Ishikawa (cell line): ENCODE data around the gene HP.

Source experiments
- RAD21 ChIP-seq: IDR thresholded peaks from 2 replicates; pipeline ENCODE4 v1.6.1; 2012; ENCODE audit warnings: low read depth
- REST ChIP-seq: IDR thresholded peaks from 2 replicates; pipeline ENCODE4 v1.6.1; 2012; ENCODE audit warnings: low read depth, mild to moderate bottlenecking
- YY1 ChIP-seq: IDR thresholded peaks from 2 replicates; pipeline ENCODE4 v1.6.1; 2012; ENCODE audit warnings: low read depth

- TF ChIP-seq RAD21 (no peak), REST (no peak), YY1 (no peak)
These were observed 40.3 kb upstream of the HP start for GRCh38 chr16:72013888-72014581.
